Measurements from ENCODE around the gene CHRNB1. TPM values are rescaled to one million over a fixed set of nuclear protein-coding genes. Genes with fewer than 3 reads are reported as not detected.
A peak's percentile ranks its signal among the peaks of the same experiment; 100 is the strongest.

The CHRNB1 gene
- total and polyA plus RNA-seq, 2 donors (not counting 1 experiment from before 2014, with no cell fraction given): 6.2 to 7.2 TPM

DNA sequence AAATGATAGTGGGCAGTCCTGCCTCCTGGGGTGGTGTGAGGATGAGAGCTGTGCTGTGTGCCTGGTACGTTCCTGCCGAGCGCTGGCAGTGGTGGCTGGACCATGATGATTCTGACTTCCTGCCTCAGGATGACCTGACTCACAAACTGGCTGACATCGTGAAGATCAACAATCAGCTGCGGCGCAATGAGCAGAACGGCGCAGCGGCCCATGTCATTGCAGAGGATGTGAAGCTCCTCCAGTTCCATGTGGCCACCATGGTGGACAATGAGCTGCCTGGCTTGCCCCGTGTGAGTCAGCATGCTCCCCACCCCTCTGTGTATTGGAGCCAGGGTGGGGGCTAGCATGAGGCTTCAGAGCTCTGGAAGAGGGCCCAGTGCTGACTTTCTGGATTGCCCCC, 52.4 kb downstream of the CHRNB1 start:
- Mint-ChIP-seq H3K27ac (no peak overlapping the region), H3K4me1 (peaks cover 18% of the 10 kb centered on the region), H3K4me3 (no peak overlapping the region), H3K27me3 (no peaks in the 10 kb centered on the region), H3K9me3 (ENCODE audit: insufficient read depth) (no peaks in the 10 kb centered on the region)
- Histone ChIP-seq H3K79me2 (ENCODE audit: control insufficient read depth, insufficient read depth, low read length) (peaks cover 45% of the 10 kb centered on the region), H4K20me1 (ENCODE audit: control insufficient read depth, insufficient read depth, low read length, poor library complexity, severe bottlenecking) (peaks cover 67% of the 10 kb centered on the region), H3K4me1 (ENCODE audit: control insufficient read depth in 2 of 2, insufficient read depth in 2 of 2, low read length in 2 of 2) (no peaks in the 10 kb centered on the region), H3K4me2 (replicated peaks; ENCODE audit: low read depth, low read length, poor library complexity, severe bottlenecking) (no peak overlapping the region), H3K9ac (ENCODE audit: low read length) (no peak overlapping the region), H3K9me3 (ENCODE audit: control extremely low read depth in 1 of 3, control insufficient read depth in 2 of 3, insufficient read depth in 1 of 3, low read length in 2 of 3) (no peaks in the 10 kb centered on the region), H3K27me3 (replicated peaks in 1 of 4; ENCODE audit: control extremely low read depth in 1 of 4, control insufficient read depth in 3 of 4, insufficient read depth in 4 of 4, low read length in 3 of 4) (no peaks in the 10 kb centered on the region), H3K36me3 (replicated peaks in 1 of 2; ENCODE audit: control extremely low read depth in 1 of 2, control insufficient read depth in 1 of 2, extremely low read depth in 1 of 2, insufficient read depth in 2 of 2, low read length in 1 of 2) (peaks cover 7 to 69% of the 10 kb centered on the region in 2 experiments), H3K27ac (ENCODE audit: low read length in 2 of 2) (no peak overlapping the region), H3K4me3 (ENCODE audit: control extremely low read depth in 1 of 5, extremely low read depth in 1 of 5, insufficient read depth in 1 of 5, low read depth in 2 of 5, low read length in 4 of 5) (no peak overlapping the region), H2AFZ (ENCODE audit: insufficient read depth, low read depth, low read length, poor library complexity, severe bottlenecking) (no peak overlapping the region)
- WGBS (ENCODE audit: insufficient coverage): over 99% methylated on average over 10 of the region's 10 CpGs
- ChIA-PET CTCF (interaction anchor here (1.0 to 4.5 kb wide), 3 partner anchors 10 to 60 kb away, joined by 4 to 21 read pairs (median 5); no protein-coding TSS in a partner anchor), POLR2A (no interaction called here)
- ATAC-seq (ENCODE audit: low read depth) (no peak), DNase-seq (peak; percentile 19)
- TF ChIP-seq, protein P1, sequence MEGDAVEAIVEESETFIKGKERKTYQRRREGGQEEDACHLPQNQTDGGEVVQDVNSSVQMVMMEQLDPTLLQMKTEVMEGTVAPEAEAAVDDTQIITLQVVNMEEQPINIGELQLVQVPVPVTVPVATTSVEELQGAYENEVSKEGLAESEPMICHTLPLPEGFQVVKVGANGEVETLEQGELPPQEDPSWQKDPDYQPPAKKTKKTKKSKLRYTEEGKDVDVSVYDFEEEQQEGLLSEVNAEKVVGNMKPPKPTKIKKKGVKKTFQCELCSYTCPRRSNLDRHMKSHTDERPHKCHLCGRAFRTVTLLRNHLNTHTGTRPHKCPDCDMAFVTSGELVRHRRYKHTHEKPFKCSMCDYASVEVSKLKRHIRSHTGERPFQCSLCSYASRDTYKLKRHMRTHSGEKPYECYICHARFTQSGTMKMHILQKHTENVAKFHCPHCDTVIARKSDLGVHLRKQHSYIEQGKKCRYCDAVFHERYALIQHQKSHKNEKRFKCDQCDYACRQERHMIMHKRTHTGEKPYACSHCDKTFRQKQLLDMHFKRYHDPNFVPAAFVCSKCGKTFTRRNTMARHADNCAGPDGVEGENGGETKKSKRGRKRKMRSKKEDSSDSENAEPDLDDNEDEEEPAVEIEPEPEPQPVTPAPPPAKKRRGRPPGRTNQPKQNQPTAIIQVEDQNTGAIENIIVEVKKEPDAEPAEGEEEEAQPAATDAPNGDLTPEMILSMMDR (IDR thresholded peaks at IDR 0.05): no peak
- TF ChIP-seq EZH2 (IDR thresholded peaks at IDR 0.05; ENCODE audit: borderline replicate concordance, insufficient read depth, low read depth, low read length, poor library complexity, severe bottlenecking): no peak
- intact Hi-C loops (cut with micrococcal nuclease): no loop called here

DNA sequence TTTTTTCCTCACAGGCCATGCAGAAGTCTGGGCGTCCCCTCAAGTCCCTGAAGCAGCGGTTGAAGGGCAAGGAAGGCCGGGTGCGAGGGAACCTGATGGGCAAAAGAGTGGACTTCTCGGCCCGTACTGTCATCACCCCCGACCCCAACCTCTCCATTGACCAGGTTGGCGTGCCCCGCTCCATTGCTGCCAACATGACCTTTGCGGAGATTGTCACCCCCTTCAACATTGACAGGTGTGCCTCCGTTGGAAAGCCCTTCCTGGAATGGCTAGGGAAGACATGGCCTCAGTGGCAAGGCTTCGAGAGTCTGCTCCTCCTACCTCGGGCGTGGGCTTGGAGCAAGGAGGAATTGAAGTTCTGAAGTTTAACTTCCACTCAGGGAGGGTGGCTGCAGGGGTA, 52.8 kb downstream of the CHRNB1 start:
- H3K4me1 Mint-ChIP-seq: peaks cover 16% of the 10 kb centered on the region
- no peak overlapping the region for H3K27ac ChIP-seq (ENCODE audit: low read length in 2 of 2)
- no peaks in the 10 kb centered on the region for H3K27me3 ChIP-seq (replicated peaks in 1 of 4; ENCODE audit: control extremely low read depth in 1 of 4, control insufficient read depth in 3 of 4, insufficient read depth in 4 of 4, low read length in 3 of 4)
- H2AFZ ChIP-seq (ENCODE audit: insufficient read depth, low read depth, low read length, poor library complexity, severe bottlenecking): no peak overlapping the region
- no peak overlapping the region for H3K4me2 ChIP-seq (replicated peaks; ENCODE audit: low read depth, low read length, poor library complexity, severe bottlenecking)
- ATAC-seq (ENCODE audit: low read depth) (no peak), DNase-seq (no peak)
- H3K27me3 Mint-ChIP-seq: no peaks in the 10 kb centered on the region
- no peak overlapping the region for H3K9ac ChIP-seq (ENCODE audit: low read length)
- no peak overlapping the region for H3K27ac Mint-ChIP-seq
- ChIA-PET CTCF (interaction anchor here (1.0 kb wide), 1 partner anchor 61 kb away, joined by 4 read pairs; no protein-coding TSS in a partner anchor), POLR2A (no interaction called here)
- peaks cover 7 to 71% of the 10 kb centered on the region in 2 experiments for H3K36me3 ChIP-seq (replicated peaks in 1 of 2; ENCODE audit: control extremely low read depth in 1 of 2, control insufficient read depth in 1 of 2, extremely low read depth in 1 of 2, insufficient read depth in 2 of 2, low read length in 1 of 2)
- H3K9me3 Mint-ChIP-seq (ENCODE audit: insufficient read depth): no peaks in the 10 kb centered on the region
- H3K9me3 ChIP-seq (ENCODE audit: control extremely low read depth in 1 of 3, control insufficient read depth in 2 of 3, insufficient read depth in 1 of 3, low read length in 2 of 3): no peaks in the 10 kb centered on the region
- H3K4me3 Mint-ChIP-seq: no peak overlapping the region
- intact Hi-C loops (cut with micrococcal nuclease): no loop called here
- over 99% methylated on average over 14 of the region's 14 CpGs for WGBS (ENCODE audit: insufficient coverage)
- H4K20me1 ChIP-seq (ENCODE audit: control insufficient read depth, insufficient read depth, low read length, poor library complexity, severe bottlenecking): peaks cover 65% of the 10 kb centered on the region
- no peaks in the 10 kb centered on the region for H3K4me1 ChIP-seq (ENCODE audit: control insufficient read depth in 2 of 2, insufficient read depth in 2 of 2, low read length in 2 of 2)
- no peak for TF ChIP-seq EZH2 (IDR thresholded peaks at IDR 0.05; ENCODE audit: borderline replicate concordance, insufficient read depth, low read depth, low read length, poor library complexity, severe bottlenecking)
- TF ChIP-seq, protein P1 (IDR thresholded peaks at IDR 0.05): no peak
- H3K4me3 ChIP-seq (ENCODE audit: control extremely low read depth in 1 of 5, extremely low read depth in 1 of 5, insufficient read depth in 1 of 5, low read depth in 2 of 5, low read length in 4 of 5): no peak overlapping the region
- peaks cover 41% of the 10 kb centered on the region for H3K79me2 ChIP-seq (ENCODE audit: control insufficient read depth, insufficient read depth, low read length)
